Measurements from ENCODE around the gene BMPR2.

DNA sequence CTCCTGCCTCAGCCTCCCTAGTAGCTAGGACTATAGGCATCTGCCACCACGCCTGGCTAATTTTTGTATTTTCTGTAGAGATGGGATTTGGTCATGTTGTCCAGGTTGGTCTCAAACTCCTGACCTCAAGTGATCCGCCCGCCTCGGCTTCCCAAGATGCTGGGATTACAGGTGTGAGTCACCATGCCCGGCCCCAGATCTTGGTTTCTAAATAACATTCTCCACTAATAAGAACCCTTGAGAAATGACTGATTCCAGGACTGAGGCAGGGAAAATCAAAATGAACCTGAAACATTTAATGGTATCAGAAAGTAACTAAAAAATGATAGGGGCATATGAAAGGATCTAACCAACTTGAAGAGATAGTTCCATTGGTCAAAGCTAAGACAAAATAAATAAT lies 34.0 kb downstream of the BMPR2 start:
- no peak for TF ChIP-seq POLR2AphosphoS5 (IDR thresholded peaks at IDR 0.05; ENCODE audit: insufficient read depth in 1 of 2, low read depth in 1 of 2)
- TF ChIP-seq, protein P1, sequence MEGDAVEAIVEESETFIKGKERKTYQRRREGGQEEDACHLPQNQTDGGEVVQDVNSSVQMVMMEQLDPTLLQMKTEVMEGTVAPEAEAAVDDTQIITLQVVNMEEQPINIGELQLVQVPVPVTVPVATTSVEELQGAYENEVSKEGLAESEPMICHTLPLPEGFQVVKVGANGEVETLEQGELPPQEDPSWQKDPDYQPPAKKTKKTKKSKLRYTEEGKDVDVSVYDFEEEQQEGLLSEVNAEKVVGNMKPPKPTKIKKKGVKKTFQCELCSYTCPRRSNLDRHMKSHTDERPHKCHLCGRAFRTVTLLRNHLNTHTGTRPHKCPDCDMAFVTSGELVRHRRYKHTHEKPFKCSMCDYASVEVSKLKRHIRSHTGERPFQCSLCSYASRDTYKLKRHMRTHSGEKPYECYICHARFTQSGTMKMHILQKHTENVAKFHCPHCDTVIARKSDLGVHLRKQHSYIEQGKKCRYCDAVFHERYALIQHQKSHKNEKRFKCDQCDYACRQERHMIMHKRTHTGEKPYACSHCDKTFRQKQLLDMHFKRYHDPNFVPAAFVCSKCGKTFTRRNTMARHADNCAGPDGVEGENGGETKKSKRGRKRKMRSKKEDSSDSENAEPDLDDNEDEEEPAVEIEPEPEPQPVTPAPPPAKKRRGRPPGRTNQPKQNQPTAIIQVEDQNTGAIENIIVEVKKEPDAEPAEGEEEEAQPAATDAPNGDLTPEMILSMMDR (IDR thresholded peaks at IDR 0.05), result no peak

Measured in vagina (tissue), 2 donors.